K562 (cell line): Measurements from ENCODE around the gene DRAXIN. TPM values are rescaled to one million over a fixed set of nuclear protein-coding genes. Genes with fewer than 3 reads are reported as not detected.

Experiments used
- GABPB2 ChIP-seq: fragments of 250-450 bp; sonication (Bioruptor Pico); conservative IDR thresholded peaks from 2 replicates; pipeline ENCODE4 v1.5.1; 2021; ENCODE audit warnings: mild to moderate bottlenecking
- PCBP2 ChIP-seq: fragments of 200-400 bp; formaldehyde crosslinking; IDR thresholded peaks from 2 replicates; pipeline ENCODE4 v1.6.1; 2018; ENCODE audit warnings: low read length, low read depth, mild to moderate bottlenecking, moderate library complexity; ENCODE audit not compliant: poor library complexity, severe bottlenecking
- SRSF1 ChIP-seq: fragments of 200-400 bp; formaldehyde crosslinking; IDR thresholded peaks from 2 replicates; pipeline ENCODE4 v1.6.1; 2017; ENCODE audit warnings: mild to moderate bottlenecking, low read depth, low read length, moderate library complexity
- ZBTB2 ChIP-seq: fragments of 450-650 bp; IDR thresholded peaks from 2 replicates; pipeline ENCODE4 v1.6.1; 2016; ENCODE audit warnings: antibody characterized with exemption
- polyA plus RNA-seq, 8 experiments: library from polyadenylated mRNA; depleted of rRNA in 4 of 8; stranded (reverse) in 5 of 8; unstranded in 3 of 8; fragments of >200 nt; fragmentation: Nextera tagmentation in 2 of 8; fragmentation: Illumina TruSeq in 1 of 8; extraction: Ambion mirVana in 2 of 8; extraction: Trizol in 1 of 8; gene quantifications; 2 replicates each; pipeline versions ENCODE4 v1.2.1 to v1.2.3, GENCODE V29; 2011 to 2014; ENCODE audit warnings: inconsistent platforms in 1 of 8, missing spikeins in 1 of 8
- total RNA-seq, 7 experiments: library from RNA; depleted of rRNA in 6 of 7; stranded (reverse); fragments of >200 nt in 6 of 7; fragmentation: Illumina TruSeq in 2 of 7; extraction: Trizol in 2 of 7; gene quantifications; 2 replicates each; pipeline versions ENCODE4 v1.2.1 to v1.2.3, GENCODE V29; 2011 to 2021; ENCODE audit warnings: low replicate concordance in 1 of 7
- TF ChIP-seq, protein P1 (sequence below), 2 experiments: fragments of 150-350 bp in 1 of 2; IDR thresholded peaks; 2 replicates each; pipeline ENCODE4 v1.6.1; 2012 to 2016; ENCODE audit warnings: low read depth in 2 of 2, low read length in 2 of 2, mild to moderate bottlenecking in 1 of 2, moderate library complexity in 1 of 2

Gene DRAXIN
- total and polyA plus RNA-seq, 9 of the 15 experiments (the other 6 are each of a cell fraction or from before 2014, with no cell fraction given), result 0.01 to 0.04 (median 0.01) TPM; not detected in 6

- TF ChIP-seq GABPB2 (no peak), ZBTB2 (0 out of 2 replicates have a peak, but pooled peaks have one; percentile 33), SRSF1 (no peak), PCBP2 (no peak)
- TF ChIP-seq, protein P1, sequence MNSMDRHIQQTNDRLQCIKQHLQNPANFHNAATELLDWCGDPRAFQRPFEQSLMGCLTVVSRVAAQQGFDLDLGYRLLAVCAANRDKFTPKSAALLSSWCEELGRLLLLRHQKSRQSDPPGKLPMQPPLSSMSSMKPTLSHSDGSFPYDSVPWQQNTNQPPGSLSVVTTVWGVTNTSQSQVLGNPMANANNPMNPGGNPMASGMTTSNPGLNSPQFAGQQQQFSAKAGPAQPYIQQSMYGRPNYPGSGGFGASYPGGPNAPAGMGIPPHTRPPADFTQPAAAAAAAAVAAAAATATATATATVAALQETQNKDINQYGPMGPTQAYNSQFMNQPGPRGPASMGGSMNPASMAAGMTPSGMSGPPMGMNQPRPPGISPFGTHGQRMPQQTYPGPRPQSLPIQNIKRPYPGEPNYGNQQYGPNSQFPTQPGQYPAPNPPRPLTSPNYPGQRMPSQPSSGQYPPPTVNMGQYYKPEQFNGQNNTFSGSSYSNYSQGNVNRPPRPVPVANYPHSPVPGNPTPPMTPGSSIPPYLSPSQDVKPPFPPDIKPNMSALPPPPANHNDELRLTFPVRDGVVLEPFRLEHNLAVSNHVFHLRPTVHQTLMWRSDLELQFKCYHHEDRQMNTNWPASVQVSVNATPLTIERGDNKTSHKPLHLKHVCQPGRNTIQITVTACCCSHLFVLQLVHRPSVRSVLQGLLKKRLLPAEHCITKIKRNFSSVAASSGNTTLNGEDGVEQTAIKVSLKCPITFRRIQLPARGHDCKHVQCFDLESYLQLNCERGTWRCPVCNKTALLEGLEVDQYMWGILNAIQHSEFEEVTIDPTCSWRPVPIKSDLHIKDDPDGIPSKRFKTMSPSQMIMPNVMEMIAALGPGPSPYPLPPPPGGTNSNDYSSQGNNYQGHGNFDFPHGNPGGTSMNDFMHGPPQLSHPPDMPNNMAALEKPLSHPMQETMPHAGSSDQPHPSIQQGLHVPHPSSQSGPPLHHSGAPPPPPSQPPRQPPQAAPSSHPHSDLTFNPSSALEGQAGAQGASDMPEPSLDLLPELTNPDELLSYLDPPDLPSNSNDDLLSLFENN (IDR thresholded peaks at IDR 0.05; ENCODE audit: low read depth in 2 of 2, low read length in 2 of 2), result no peak
- TF ChIP-seq, all 486 proteins: peak for 21
Observed at GRCh38 chr1:11741919-11742558, 50.5 kb downstream of the DRAXIN start (continued).
